H9 (cell line): ENCODE data around the gene ADAMTSL3. TPM values are rescaled to one million over a fixed set of nuclear protein-coding genes. Genes with fewer than 3 reads are reported as not detected.

ENCODE experiments used
- DNase-seq: peaks from one replicate; pipeline ENCODE4 v3.0.0-alpha.2; 2017
- H2AFZ ChIP-seq: one replicate; pipeline ENCODE4 v1.6.1; 2013; ENCODE audit warnings: mild to moderate bottlenecking, low read length, control low read depth, moderate library complexity
- H2AK5ac ChIP-seq: 2 replicates; pipeline ENCODE4 v1.6.1; 2013; ENCODE audit warnings: low read length, control low read depth, mixed read lengths; ENCODE audit not compliant: insufficient read length
- H2BK120ac ChIP-seq: one replicate; pipeline ENCODE4 v1.6.1; 2013; ENCODE audit warnings: low read depth, mild to moderate bottlenecking, low read length, control low read depth, inconsistent platforms; ENCODE audit not compliant: poor library complexity, severe bottlenecking
- H2BK12ac ChIP-seq: 2 replicates; pipeline ENCODE4 v1.6.1; 2013; ENCODE audit warnings: low read length, control low read depth, mixed read lengths, low read depth; ENCODE audit not compliant: insufficient read length
- H2BK15ac ChIP-seq: 2 replicates; pipeline ENCODE4 v1.6.1; 2013; ENCODE audit warnings: low read depth, low read length, control low read depth
- H2BK20ac ChIP-seq: one replicate; pipeline ENCODE4 v1.6.1; 2013; ENCODE audit warnings: low read depth, mild to moderate bottlenecking, low read length, control low read depth, inconsistent platforms; ENCODE audit not compliant: poor library complexity, severe bottlenecking
- H2BK5ac ChIP-seq: 2 replicates; pipeline ENCODE4 v1.6.1; 2013; ENCODE audit warnings: low read length, control low read depth, mixed read lengths; ENCODE audit not compliant: insufficient read length
- H3K14ac ChIP-seq: 2 replicates; pipeline ENCODE4 v1.6.1; 2013; ENCODE audit warnings: low read length, control low read depth; ENCODE audit not compliant: insufficient read depth
- H3K18ac ChIP-seq: 2 replicates; pipeline ENCODE4 v1.6.1; 2013; ENCODE audit warnings: low read depth, mild to moderate bottlenecking, mixed read lengths, low read length, control low read depth; ENCODE audit not compliant: insufficient read length
- H3K23ac ChIP-seq: 2 replicates; pipeline ENCODE4 v1.6.1; 2013; ENCODE audit warnings: low read length, control low read depth, mixed read lengths, low read depth; ENCODE audit not compliant: insufficient read length
- H3K23me2 ChIP-seq: 2 replicates; pipeline ENCODE4 v1.6.1; 2013; ENCODE audit warnings: low read depth, mild to moderate bottlenecking, mixed read lengths, low read length, control low read depth; ENCODE audit not compliant: insufficient read length, poor library complexity, severe bottlenecking
- H3K27ac ChIP-seq: 2 replicates; pipeline ENCODE4 v1.5.1; 2013; ENCODE audit warnings: low read length, control low read depth, mixed read lengths, low read depth; ENCODE audit not compliant: insufficient read length
- H3K27me3 ChIP-seq: 2 replicates; pipeline ENCODE4 v1.6.1; 2013; ENCODE audit warnings: low read length, control low read depth, inconsistent platforms; ENCODE audit not compliant: insufficient read depth
- H3K4ac ChIP-seq: 2 replicates; pipeline ENCODE4 v1.6.1; 2013; ENCODE audit warnings: low read depth, mild to moderate bottlenecking, control low read depth, inconsistent platforms, low read length, moderate library complexity
- H3K4me1 ChIP-seq: 2 replicates; pipeline ENCODE4 v1.6.1; 2013; ENCODE audit warnings: low read length, control low read depth, inconsistent platforms; ENCODE audit not compliant: insufficient read depth
- H3K4me2 ChIP-seq: 2 replicates; pipeline ENCODE4 v1.6.1; 2013; ENCODE audit warnings: low read length, control low read depth, mixed read lengths; ENCODE audit not compliant: insufficient read length, insufficient read depth
- H3K56ac ChIP-seq: 2 replicates; pipeline ENCODE4 v1.6.1; 2013; ENCODE audit warnings: low read depth, mild to moderate bottlenecking, mixed read lengths, low read length, control low read depth; ENCODE audit not compliant: insufficient read length
- H3K79me1 ChIP-seq: 2 replicates; pipeline ENCODE4 v1.6.1; 2013; ENCODE audit warnings: low read depth, mild to moderate bottlenecking, moderate library complexity, low read length, control low read depth, inconsistent platforms; ENCODE audit not compliant: insufficient read depth, poor library complexity, severe bottlenecking
- H3K79me2 ChIP-seq: 2 replicates; pipeline ENCODE4 v1.6.1; 2013; ENCODE audit warnings: low read length, control low read depth, inconsistent platforms; ENCODE audit not compliant: insufficient read depth
- H3K9ac ChIP-seq: 2 replicates; pipeline ENCODE4 v1.6.1; 2013; ENCODE audit warnings: low read length, control low read depth, mixed read lengths; ENCODE audit not compliant: insufficient read length; ENCODE audit errors: extremely low read depth
- H3K9me3 ChIP-seq: one replicate; pipeline ENCODE4 v1.6.1; 2013; ENCODE audit warnings: low read depth, low read length, inconsistent platforms; ENCODE audit not compliant: control insufficient read depth
- H3T11ph ChIP-seq: one replicate; pipeline ENCODE4 v1.6.1; 2013; ENCODE audit warnings: mild to moderate bottlenecking, low read length, control low read depth, inconsistent platforms
- H4K20me1 ChIP-seq: one replicate; pipeline ENCODE4 v1.6.1; 2013; ENCODE audit not compliant: control insufficient read depth, insufficient read length, insufficient read depth
- H4K5ac ChIP-seq: 2 replicates; pipeline ENCODE4 v1.6.1; 2013; ENCODE audit warnings: low read depth, mild to moderate bottlenecking, mixed read lengths, low read length, control low read depth; ENCODE audit not compliant: insufficient read length
- H4K8ac ChIP-seq: replicated peaks from 2 replicates; pipeline ENCODE4 v1.6.1; 2013; ENCODE audit warnings: low read length, control low read depth, mixed read lengths, low read depth; ENCODE audit not compliant: insufficient read length
- H4K91ac ChIP-seq: 2 replicates; pipeline ENCODE4 v1.6.1; 2013; ENCODE audit warnings: low read depth, mild to moderate bottlenecking, moderate library complexity, mixed read lengths, low read length, control low read depth; ENCODE audit not compliant: insufficient read length
- H3K27ac Mint-ChIP-seq, 3 experiments: 2 replicates in 2 of 3; 3 replicates in 1 of 3; pipeline ENCODE4 v1.8.0; 2020 to 2021; ENCODE audit warnings: mixed read lengths in 3 of 3, mild to moderate bottlenecking in 1 of 3, moderate library complexity in 1 of 3
- H3K27me3 Mint-ChIP-seq: 2 replicates; pipeline ENCODE4 v1.8.0; 2021; ENCODE audit warnings: low read depth, mild to moderate bottlenecking, moderate library complexity, mixed read lengths
- H3K36me3 Mint-ChIP-seq, 3 experiments: 2 replicates in 2 of 3; 3 replicates in 1 of 3; pipeline ENCODE4 v1.8.0; 2020 to 2021; ENCODE audit warnings: low read depth in 3 of 3, mixed read lengths in 3 of 3; ENCODE audit not compliant: insufficient read depth in 1 of 3
- H3K4me1 Mint-ChIP-seq, 2 experiments: 2 replicates each; pipeline ENCODE4 v1.8.0; 2020; ENCODE audit warnings: mixed read lengths in 2 of 2
- H3K4me3 Mint-ChIP-seq, 2 experiments: 2 replicates in 1 of 2; 3 replicates in 1 of 2; pipeline ENCODE4 v1.8.0; 2020 to 2021; ENCODE audit warnings: mild to moderate bottlenecking in 2 of 2, mixed read lengths in 2 of 2, moderate library complexity in 1 of 2
- H3K9me3 Mint-ChIP-seq, 2 experiments: 2 replicates in 1 of 2; 3 replicates in 1 of 2; pipeline ENCODE4 v1.8.0; 2020; ENCODE audit warnings: mild to moderate bottlenecking in 2 of 2, mixed read lengths in 2 of 2, moderate library complexity in 1 of 2
- WGBS: extraction: QIAGEN DNeasy Blood & Tissue Kit; methylation state at CpG from one replicate; pipeline ENCODE4 v1.1.7; 2013; ENCODE audit warnings: missing lambda C conversion rate, low lambda C conversion rate, mixed read lengths; ENCODE audit not compliant: insufficient read length; ENCODE audit errors: extremely low coverage; 5-methylcytosine and 5-hydroxymethylcytosine counted together
- total RNA-seq: library from RNA; stranded (reverse); gene quantifications from 2 replicates; pipeline ENCODE4 v1.2.1, GENCODE V29; 2021
- TF ChIP-seq, protein P1 (sequence below): fragments of 200-600 bp; sonication (generic); conservative IDR thresholded peaks from 3 replicates; pipeline ENCODE4 v1.8.0; 2021; ENCODE audit warnings: antibody characterized with exemption, mild to moderate bottlenecking

The ADAMTSL3 gene
- total RNA-seq, 1 experiment from 2014 or later: 0.39 TPM

- H3K27ac ChIP-seq: no peak overlapping the region
- Mint-ChIP-seq H3K27me3 (peaks cover 2% of the 10 kb centered on the region), H3K9me3 (peaks cover 13 to 22% of the 10 kb centered on the region in 2 experiments; a peak in 4 of 5 replicates), H3K27ac (no peak overlapping the region), H3K36me3 (peaks cover 4 to 10% (median 4%) of the 10 kb centered on the region in 3 experiments; a peak in 6 of 7 replicates), H3K4me1 (peaks cover under 1 to 3% of the 10 kb centered on the region in 2 experiments), H3K4me3 (no peak overlapping the region)
- H3K18ac ChIP-seq: no peak overlapping the region
- no peak overlapping the region for H2BK20ac ChIP-seq
- DNase-seq: no peak
- no peaks in the 10 kb centered on the region for H3K79me2 ChIP-seq
- no peak overlapping the region for H4K91ac ChIP-seq
- no peak overlapping the region for H2AFZ ChIP-seq
- H2BK15ac ChIP-seq: no peak overlapping the region
- no peak overlapping the region for H3K4ac ChIP-seq
- H2AK5ac ChIP-seq: no peak overlapping the region
- H3K14ac ChIP-seq: no peak overlapping the region
- H4K5ac ChIP-seq: no peak overlapping the region
- H3K4me1 ChIP-seq: no peaks in the 10 kb centered on the region
- no peak overlapping the region for H3T11ph ChIP-seq
- H3K23me2 ChIP-seq: no peaks in the 10 kb centered on the region
- H4K20me1 ChIP-seq: no peaks in the 10 kb centered on the region
- no CpG with 5 or more reads among the region's 2 CpGs for WGBS
- no peak overlapping the region for H3K4me2 ChIP-seq
- no peak overlapping the region for H2BK12ac ChIP-seq
- H3K9ac ChIP-seq: no peak overlapping the region
- H3K23ac ChIP-seq: no peak overlapping the region
- no peak overlapping the region for H2BK120ac ChIP-seq
- H3K56ac ChIP-seq: no peak overlapping the region
- TF ChIP-seq, protein P1, sequence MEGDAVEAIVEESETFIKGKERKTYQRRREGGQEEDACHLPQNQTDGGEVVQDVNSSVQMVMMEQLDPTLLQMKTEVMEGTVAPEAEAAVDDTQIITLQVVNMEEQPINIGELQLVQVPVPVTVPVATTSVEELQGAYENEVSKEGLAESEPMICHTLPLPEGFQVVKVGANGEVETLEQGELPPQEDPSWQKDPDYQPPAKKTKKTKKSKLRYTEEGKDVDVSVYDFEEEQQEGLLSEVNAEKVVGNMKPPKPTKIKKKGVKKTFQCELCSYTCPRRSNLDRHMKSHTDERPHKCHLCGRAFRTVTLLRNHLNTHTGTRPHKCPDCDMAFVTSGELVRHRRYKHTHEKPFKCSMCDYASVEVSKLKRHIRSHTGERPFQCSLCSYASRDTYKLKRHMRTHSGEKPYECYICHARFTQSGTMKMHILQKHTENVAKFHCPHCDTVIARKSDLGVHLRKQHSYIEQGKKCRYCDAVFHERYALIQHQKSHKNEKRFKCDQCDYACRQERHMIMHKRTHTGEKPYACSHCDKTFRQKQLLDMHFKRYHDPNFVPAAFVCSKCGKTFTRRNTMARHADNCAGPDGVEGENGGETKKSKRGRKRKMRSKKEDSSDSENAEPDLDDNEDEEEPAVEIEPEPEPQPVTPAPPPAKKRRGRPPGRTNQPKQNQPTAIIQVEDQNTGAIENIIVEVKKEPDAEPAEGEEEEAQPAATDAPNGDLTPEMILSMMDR: no peak
- no peak overlapping the region for H4K8ac ChIP-seq
- H3K27me3 ChIP-seq: no peaks in the 10 kb centered on the region
- no peaks in the 10 kb centered on the region for H3K79me1 ChIP-seq
- H3K9me3 ChIP-seq: peaks cover 6% of the 10 kb centered on the region
- no peak overlapping the region for H2BK5ac ChIP-seq
Measured at GRCh38 chr15:83631534-83631933, 22.4 kb upstream of the ADAMTSL3 start.
